Sigmoid colon (tissue), 7 donors: Measurements from ENCODE around the gene R3HDM4. TPM values are rescaled to one million over a fixed set of nuclear protein-coding genes. Genes with fewer than 3 reads are reported as not detected.

ENCODE experiments used
- DNase-seq: peaks from one replicate; pipeline ENCODE4 v3.0.0-alpha.2; 2019
- H3K27ac ChIP-seq, 4 donors: fragments of 200-600 bp; sonication (generic); one replicate each; pipeline ENCODE4 v1.5.1; 2016 to 2019; ENCODE audit warnings: mild to moderate bottlenecking in 1 of 4
- H3K27me3 ChIP-seq, 3 donors: fragments of 200-600 bp; sonication (generic); one replicate each; pipeline ENCODE4 v1.5.1; 2019; ENCODE audit warnings: mild to moderate bottlenecking in 1 of 3
- H3K36me3 ChIP-seq, 4 donors: fragments of 200-600 bp; sonication (generic); one replicate each; pipeline ENCODE4 v1.5.1; 2016 to 2019
- H3K4me1 ChIP-seq, 4 donors: fragments of 200-600 bp; sonication (generic); one replicate each; pipeline ENCODE4 v1.5.1; 2017 to 2019
- H3K4me3 ChIP-seq, 4 donors: fragments of 200-600 bp; sonication (generic); one replicate each; pipeline ENCODE4 v1.5.1; 2017 to 2019; ENCODE audit warnings: mild to moderate bottlenecking in 2 of 4, moderate library complexity in 1 of 4
- H3K9me3 ChIP-seq, 4 donors: fragments of 200-600 bp in 3 of 4; sonication (generic) in 3 of 4; one replicate each; pipeline versions ENCODE4 v1.5.1 to v1.6.1; 2013 to 2019
- EP300 ChIP-seq, 4 donors: sonication (generic); formaldehyde crosslinking; IDR thresholded peaks; one replicate each; pipeline ENCODE4 v1.6.1; 2017; ENCODE audit warnings: antibody characterized with exemption in 4 of 4
- POLR2A ChIP-seq, 2 donors: fragments of 450-650 bp; IDR thresholded peaks; one replicate each; pipeline ENCODE4 v1.6.1; 2016; ENCODE audit warnings: antibody characterized with exemption in 2 of 2, mild to moderate bottlenecking in 2 of 2, moderate library complexity in 2 of 2
- POLR2AphosphoS5 ChIP-seq, 4 donors: sonication (generic); formaldehyde crosslinking; IDR thresholded peaks; one replicate each; pipeline ENCODE4 v1.6.1; 2017; ENCODE audit warnings: antibody characterized with exemption in 4 of 4
- WGBS, 2 donors: extraction: QIAGEN DNeasy Blood & Tissue Kit; methylation state at CpG; one replicate each; pipeline ENCODE4 v1.1.7; 2013; 5-methylcytosine and 5-hydroxymethylcytosine counted together
- intact Hi-C: fragments of 100-400 bp; cut with DNase I; formaldehyde crosslinking; loops from one replicate; pipeline ENCODE4 v1.15.1; 2023
- polyA plus RNA-seq, 3 donors: library from polyadenylated mRNA; stranded (reverse); fragments of 200-250 nt; gene quantifications; one replicate each; pipeline ENCODE4 v1.2.3, GENCODE V29; 2013
- total RNA-seq, 4 donors: library from RNA; depleted of rRNA; stranded (reverse); fragments of >200 nt; gene quantifications; one replicate each; pipeline ENCODE4 v1.1.0, GENCODE V29; 2016
- TF ChIP-seq, protein P1 (sequence below), 4 experiments: fragments of 450-650 bp in 3 of 4; fragments of 200-600 bp in 1 of 4; IDR thresholded peaks; one replicate each; pipeline ENCODE4 v1.5.1; 2016 to 2019; ENCODE audit warnings: antibody characterized with exemption in 4 of 4, mild to moderate bottlenecking in 3 of 4, moderate library complexity in 2 of 4
- donor health status: healthy with polysubstance abuse.
- donor health status: Bipolar disorder and iron deficiency.
- donor health status: healthy.

Gene R3HDM4
- total and polyA plus RNA-seq, 7 donors = 21.4 to 85.3 (median 30.5) TPM

GRCh38 chr19:929891-930258 lies 16.9 kb upstream of the R3HDM4 start:
- Histone ChIP-seq H3K36me3 (peaks cover 0 to 6% (median 0%) of the 10 kb centered on the region in 4 donors), H3K4me1 (peaks cover 0 to 55% (median 45%) of the 10 kb centered on the region in 4 donors), H3K9me3 (no peaks in the 10 kb centered on the region), H3K27ac (no peak overlapping the region), H3K27me3 (no peaks in the 10 kb centered on the region), H3K4me3 (no peak overlapping the region)
- DNase-seq = no peak
- TF ChIP-seq EP300 (IDR thresholded peaks at IDR 0.05) (no peak), POLR2AphosphoS5 (IDR thresholded peaks at IDR 0.05) (no peak), POLR2A (IDR thresholded peaks at IDR 0.05) (no peak)
- TF ChIP-seq, protein P1, sequence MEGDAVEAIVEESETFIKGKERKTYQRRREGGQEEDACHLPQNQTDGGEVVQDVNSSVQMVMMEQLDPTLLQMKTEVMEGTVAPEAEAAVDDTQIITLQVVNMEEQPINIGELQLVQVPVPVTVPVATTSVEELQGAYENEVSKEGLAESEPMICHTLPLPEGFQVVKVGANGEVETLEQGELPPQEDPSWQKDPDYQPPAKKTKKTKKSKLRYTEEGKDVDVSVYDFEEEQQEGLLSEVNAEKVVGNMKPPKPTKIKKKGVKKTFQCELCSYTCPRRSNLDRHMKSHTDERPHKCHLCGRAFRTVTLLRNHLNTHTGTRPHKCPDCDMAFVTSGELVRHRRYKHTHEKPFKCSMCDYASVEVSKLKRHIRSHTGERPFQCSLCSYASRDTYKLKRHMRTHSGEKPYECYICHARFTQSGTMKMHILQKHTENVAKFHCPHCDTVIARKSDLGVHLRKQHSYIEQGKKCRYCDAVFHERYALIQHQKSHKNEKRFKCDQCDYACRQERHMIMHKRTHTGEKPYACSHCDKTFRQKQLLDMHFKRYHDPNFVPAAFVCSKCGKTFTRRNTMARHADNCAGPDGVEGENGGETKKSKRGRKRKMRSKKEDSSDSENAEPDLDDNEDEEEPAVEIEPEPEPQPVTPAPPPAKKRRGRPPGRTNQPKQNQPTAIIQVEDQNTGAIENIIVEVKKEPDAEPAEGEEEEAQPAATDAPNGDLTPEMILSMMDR (IDR thresholded peaks at IDR 0.05) = no peak
- WGBS, 2 donors = 95% methylated on average over 6 of the region's 6 CpGs
- intact Hi-C loops = loop anchor here (10.0 kb wide), 2 partner anchors 175 to 245 kb away; partner anchors contain the start of genes GPX4 and SBNO2

DNA sequence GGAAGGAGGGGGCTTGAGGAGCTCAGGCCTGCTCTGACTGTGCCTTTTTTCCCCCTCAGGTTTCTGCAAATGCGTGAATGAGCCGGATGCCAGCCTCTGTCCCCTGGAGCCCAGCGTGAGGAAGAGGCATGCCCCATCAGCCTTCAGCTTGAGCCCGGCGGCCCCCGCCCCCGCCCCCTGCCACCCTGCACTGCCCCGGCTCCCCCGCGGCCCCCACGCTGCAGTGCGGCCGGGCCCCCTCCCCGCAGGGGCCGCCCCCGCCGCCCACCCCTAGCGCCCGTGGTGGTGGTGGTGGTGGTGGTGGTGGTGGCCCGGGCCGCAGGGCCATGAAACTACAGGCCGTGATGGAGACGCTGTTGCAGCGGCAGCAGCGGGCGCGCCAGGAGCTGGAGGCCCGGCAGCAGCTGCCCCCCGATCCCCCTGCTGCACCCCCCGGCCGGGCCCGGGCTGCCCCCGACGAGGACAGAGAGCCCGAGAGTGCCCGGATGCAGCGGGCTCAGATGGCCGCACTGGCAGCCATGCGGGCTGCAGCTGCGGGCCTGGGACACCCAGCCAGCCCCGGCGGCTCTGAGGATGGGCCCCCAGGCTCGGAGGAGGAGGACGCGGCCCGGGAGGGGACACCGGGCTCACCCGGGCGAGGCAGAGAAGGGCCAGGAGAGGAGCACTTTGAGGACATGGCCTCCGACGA lies 16.3 kb upstream of the R3HDM4 start:
- H3K36me3 ChIP-seq = peaks cover 0 to 6% (median 0%) of the 10 kb centered on the region in 4 donors
- H3K27me3 ChIP-seq = no peaks in the 10 kb centered on the region
- WGBS, 2 donors = 94 to 95% methylated on average over 51 of the region's 51 CpGs
- DNase-seq = no peak
- H3K9me3 ChIP-seq = no peaks in the 10 kb centered on the region
- peak overlapping the region in 2 of 4 donors; percentile 8 to 87 for H3K27ac ChIP-seq
- intact Hi-C loops = loop anchor here (10.0 kb wide), 2 partner anchors 175 to 245 kb away; partner anchors contain the start of genes GPX4 and SBNO2
- H3K4me3 ChIP-seq = no peak overlapping the region
- TF ChIP-seq POLR2AphosphoS5 (IDR thresholded peaks at IDR 0.05) (no peak), POLR2A (IDR thresholded peaks at IDR 0.05) (no peak), EP300 (IDR thresholded peaks at IDR 0.05) (no peak)
- TF ChIP-seq, protein P1 (IDR thresholded peaks at IDR 0.05) = no peak
- H3K4me1 ChIP-seq = peaks cover 0 to 55% (median 45%) of the 10 kb centered on the region in 4 donors

DNA sequence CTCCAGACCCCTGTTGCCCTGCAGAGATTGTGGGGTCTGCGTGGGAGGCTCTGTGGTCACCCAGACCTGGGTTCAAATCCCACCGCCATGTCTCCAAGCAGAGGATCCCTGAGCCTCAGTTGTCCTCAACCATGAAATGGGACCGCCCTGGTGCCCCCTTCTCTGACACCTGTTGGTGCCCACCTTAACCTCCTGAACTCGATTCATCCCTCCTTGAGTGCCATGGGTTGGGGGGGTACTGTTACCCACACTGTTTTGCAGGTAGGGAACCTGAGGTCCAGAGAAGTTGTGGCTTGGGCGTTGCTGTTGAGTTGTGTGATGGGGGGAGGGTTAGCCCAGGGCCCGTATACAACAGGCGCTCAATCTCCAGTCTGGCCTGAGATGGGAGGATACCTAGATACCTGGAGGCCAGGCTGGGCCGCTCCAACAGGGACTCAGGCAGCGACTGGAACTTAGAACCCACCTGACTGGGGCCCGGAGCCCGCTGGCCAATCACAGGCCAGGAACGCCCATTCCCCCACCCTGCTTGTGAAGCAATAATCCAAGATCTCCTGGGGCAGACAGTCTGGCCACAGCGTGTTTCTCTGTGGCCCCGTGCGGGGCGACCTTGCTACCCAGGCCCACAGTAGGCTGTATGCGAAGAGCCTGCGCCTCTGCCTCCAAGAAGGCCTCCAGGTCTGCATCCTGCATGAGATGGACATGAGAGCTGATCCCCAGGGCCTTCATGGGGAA lies 15.6 kb upstream of the R3HDM4 start:
- Histone ChIP-seq H3K9me3 (no peaks in the 10 kb centered on the region), H3K36me3 (peaks cover 0 to 6% (median 0%) of the 10 kb centered on the region in 4 donors), H3K27ac (peak overlapping the region; percentile 83 to 93 (median 86)), H3K4me3 (no peak overlapping the region), H3K4me1 (peaks cover 0 to 54% (median 38%) of the 10 kb centered on the region in 4 donors), H3K27me3 (no peaks in the 10 kb centered on the region)
- TF ChIP-seq EP300 (IDR thresholded peaks at IDR 0.05) (no peak), POLR2AphosphoS5 (IDR thresholded peaks at IDR 0.05) (no peak), POLR2A (IDR thresholded peaks at IDR 0.05) (no peak)
- 85 to 88% methylated on average over 18 of the region's 18 CpGs for WGBS, 2 donors
- no peak for DNase-seq
- intact Hi-C loops = loop anchor here (10.0 kb wide), 2 partner anchors 176 to 246 kb away; partner anchors contain the start of genes GPX4 and SBNO2

- Histone ChIP-seq H3K9me3 (no peaks in the 10 kb centered on the region), H3K4me1 (peaks cover 0 to 46% (median 31%) of the 10 kb centered on the region in 4 donors), H3K27ac (peak overlapping the region; percentile 83 to 93 (median 86)), H3K27me3 (no peaks in the 10 kb centered on the region), H3K4me3 (peak overlapping the region; percentile 85 to 98 (median 91)), H3K36me3 (peaks cover 0 to 6% (median 0%) of the 10 kb centered on the region in 4 donors)
- intact Hi-C loops = loop anchor here (10.0 kb wide), 2 partner anchors 177 to 247 kb away; partner anchors contain the start of genes GPX4 and SBNO2
- TF ChIP-seq POLR2AphosphoS5 (IDR thresholded peaks at IDR 0.05) (no peak), EP300 (IDR thresholded peaks at IDR 0.05) (no peak), POLR2A (IDR thresholded peaks at IDR 0.05) (no peak)
- TF ChIP-seq, protein P1 (IDR thresholded peaks at IDR 0.05) = no peak
- WGBS, 2 donors = 69 to 78% methylated on average over 12 of the region's 12 CpGs
- DNase-seq = no peak
Measured at GRCh38 chr19:927780-928401, 14.9 kb upstream of the R3HDM4 start.
